Astrocyte of the spinal cord (primary cell): ENCODE results near the gene PRKCE.
A peak's percentile ranks its signal among the peaks of the same experiment; 100 is the strongest.

Experiments used
- DNase-seq: peaks from one replicate; pipeline ENCODE4 v3.0.0; 2011; ENCODE audit warnings: low read depth, low spot score
- H3K4me3 ChIP-seq: 2 replicates; pipeline ENCODE4 v1.5.1; 2011; ENCODE audit warnings: low read depth, mild to moderate bottlenecking, low read length, moderate library complexity
- in situ Hi-C: cut with HindIII; loops from 2 replicates; pipeline ENCODE4 v1.10.0; 2017; ENCODE audit warnings: low sequenced_read_pairs
- TF ChIP-seq, protein P1 (sequence below): IDR thresholded peaks from 2 replicates; pipeline ENCODE4 v1.5.1; 2012; ENCODE audit warnings: low read depth, mild to moderate bottlenecking, low read length, inconsistent platforms

PRKCE gene

DNA sequence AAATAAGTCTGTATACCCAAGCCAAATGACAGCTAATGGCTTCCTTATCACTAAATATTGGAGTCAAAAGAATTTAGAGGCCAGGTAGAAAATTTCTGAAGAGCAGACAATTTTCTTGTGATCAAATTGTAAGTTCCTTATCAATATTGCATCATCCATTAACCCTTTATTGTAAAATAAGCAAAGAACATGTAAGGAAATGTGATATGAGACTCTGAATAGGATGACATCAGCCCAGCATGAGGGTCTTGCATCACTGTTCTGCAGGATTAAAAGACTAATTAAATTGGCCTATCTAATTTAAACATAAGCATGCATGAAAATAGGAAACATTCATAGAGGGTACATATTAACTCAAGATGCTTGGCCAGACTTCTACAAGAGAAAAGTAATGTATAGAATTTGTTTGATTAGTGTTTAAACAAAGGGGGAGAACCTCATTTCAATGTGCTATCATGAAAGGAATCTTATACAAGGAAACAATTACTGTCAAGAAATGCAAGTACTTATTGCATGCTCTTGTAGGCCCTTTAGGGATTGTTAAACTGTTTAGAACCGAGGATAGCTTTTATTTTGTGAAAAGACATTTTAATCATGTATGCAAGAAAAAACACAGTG, 302.9 kb downstream of the PRKCE start:
- no peak for DNase-seq
- no peak overlapping the region for H3K4me3 ChIP-seq
- TF ChIP-seq, protein P1, sequence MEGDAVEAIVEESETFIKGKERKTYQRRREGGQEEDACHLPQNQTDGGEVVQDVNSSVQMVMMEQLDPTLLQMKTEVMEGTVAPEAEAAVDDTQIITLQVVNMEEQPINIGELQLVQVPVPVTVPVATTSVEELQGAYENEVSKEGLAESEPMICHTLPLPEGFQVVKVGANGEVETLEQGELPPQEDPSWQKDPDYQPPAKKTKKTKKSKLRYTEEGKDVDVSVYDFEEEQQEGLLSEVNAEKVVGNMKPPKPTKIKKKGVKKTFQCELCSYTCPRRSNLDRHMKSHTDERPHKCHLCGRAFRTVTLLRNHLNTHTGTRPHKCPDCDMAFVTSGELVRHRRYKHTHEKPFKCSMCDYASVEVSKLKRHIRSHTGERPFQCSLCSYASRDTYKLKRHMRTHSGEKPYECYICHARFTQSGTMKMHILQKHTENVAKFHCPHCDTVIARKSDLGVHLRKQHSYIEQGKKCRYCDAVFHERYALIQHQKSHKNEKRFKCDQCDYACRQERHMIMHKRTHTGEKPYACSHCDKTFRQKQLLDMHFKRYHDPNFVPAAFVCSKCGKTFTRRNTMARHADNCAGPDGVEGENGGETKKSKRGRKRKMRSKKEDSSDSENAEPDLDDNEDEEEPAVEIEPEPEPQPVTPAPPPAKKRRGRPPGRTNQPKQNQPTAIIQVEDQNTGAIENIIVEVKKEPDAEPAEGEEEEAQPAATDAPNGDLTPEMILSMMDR = no peak
- in situ Hi-C loops = no loop called here

DNA sequence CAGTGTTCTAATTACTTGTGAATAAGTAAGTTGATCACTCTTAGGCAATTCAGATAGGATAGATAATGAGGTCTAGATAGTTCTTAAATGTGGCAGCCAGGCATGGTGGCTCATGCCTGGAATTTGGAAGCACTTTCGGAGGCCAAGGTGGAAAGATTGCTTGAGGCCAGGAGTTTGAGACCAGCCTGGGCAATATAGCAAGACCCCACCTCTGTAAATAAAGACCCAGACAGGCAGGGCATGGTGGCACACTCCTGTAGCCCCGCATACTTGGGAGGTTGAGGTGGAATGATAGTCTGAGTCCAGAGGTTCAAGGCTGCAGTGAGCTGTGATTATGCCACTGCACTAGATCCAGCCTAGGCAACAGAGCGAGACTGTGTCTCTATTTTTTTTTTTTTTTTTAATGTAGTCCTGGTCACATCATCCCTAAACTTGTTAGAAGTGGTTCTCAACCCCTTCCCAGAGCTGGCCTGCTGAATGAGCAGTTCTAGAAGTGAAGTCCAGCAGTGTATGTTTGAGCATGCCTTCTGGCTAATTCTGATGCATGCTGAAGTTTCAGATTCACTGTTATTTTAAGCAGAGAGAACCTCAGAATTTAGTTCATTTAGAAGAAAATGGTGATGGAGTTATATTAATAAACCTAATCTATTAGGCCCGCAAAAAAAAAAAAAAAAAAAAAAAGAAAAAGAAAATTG, 306.2 kb downstream of the PRKCE start:
- no peak overlapping the region for H3K4me3 ChIP-seq
- DNase-seq = no peak
- in situ Hi-C loops = no loop called here
- TF ChIP-seq, protein P1 = no peak

DNA sequence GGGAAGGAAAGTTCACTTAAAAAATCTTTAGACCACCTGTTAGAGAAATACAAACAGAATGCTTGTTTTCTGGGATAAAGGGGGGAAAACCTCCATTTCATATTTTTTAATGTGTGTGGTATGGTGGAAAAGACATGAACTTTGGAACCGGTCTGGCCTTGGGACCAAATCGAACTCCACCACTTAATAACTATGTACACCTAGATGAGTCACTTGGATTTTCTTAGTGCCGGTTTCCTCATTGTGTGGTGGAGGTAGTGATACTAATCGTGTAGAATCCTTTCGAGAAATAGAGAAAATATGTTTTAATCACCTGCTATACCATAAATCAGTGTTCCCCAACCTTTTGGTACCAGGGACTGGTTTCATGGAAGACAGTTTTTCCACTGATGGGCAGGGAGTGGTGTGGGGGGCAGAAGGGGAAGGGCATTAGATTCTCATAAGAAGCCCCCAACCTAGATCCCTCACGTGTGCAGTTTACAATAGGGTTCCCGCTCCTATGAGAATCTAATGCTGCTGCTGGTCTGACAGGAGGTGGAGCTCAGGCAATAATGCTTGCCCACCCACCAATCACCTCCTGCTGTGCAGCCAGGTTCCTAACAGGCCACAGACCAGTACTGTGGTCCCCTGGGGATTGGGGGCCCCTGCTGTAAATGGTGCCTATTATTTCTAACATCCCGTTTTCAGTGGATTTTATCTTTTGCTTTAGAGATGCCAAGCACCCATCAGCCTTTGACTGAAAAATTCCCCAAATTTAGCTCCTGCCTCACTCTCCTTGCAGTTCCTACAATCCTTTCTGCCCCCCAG, 308.8 kb downstream of the PRKCE start:
- no peak for DNase-seq
- TF ChIP-seq, protein P1 = no peak
- H3K4me3 ChIP-seq = no peak overlapping the region
- in situ Hi-C loops = no loop called here

DNA sequence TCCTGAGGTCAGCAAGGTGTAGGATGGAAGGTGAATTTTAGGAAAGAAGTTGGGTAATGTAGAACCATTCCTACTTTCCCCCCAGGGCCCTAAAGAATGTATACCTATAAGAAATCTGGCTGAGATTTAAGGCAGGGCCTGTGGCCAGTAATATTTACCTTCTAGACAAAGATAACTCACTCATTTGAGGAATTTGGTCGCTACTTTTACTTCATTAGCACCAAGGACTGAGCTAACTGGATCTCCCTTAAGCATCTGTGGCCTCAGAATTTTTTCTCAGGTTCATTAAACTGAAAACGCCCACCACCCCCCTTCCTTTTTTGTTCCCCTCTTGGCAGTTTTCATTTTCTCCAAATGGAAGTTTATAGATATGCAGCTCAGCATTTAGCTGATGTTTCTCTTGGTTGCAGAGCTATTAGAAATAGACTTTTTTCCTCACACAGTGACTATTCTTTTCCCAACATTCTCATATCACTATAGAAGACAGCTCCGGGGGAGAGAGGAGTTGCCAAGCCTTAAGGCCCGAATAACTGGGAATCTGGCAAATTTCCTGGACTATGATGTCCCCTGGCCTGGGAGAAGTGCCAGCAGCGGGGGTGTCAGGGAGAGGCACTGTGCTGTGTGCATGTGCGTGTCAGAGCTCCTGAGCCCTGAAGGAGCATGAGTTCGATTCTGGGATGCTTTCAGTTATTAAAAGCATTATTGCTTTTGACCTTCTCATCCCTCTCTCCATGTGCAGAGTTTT, 310.9 kb downstream of the PRKCE start:
- in situ Hi-C loops = no loop called here
- TF ChIP-seq, protein P1 = no peak
- DNase-seq = peak; percentile 66
- no peak overlapping the region for H3K4me3 ChIP-seq

DNA sequence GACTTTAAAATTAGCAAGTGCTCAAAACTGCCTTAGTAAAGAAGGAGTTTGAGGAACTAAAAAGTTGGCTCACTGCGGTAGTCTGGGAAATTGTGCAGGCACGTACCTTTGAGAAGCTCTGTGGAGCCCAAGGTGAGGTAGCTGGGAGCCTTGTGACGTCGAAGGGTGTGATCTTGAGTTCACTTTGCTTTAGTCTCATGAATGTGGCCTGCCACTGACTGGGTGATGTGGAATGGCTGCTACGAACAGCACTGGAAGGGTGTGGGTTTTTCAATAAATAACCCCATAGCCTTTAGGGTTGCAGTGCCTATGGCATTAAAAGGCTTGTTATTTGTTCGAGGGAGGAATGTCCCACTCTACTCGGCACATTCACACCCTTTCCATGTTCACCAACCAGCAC, 312.3 kb downstream of the PRKCE start:
- no peak overlapping the region for H3K4me3 ChIP-seq
- DNase-seq = no peak
- in situ Hi-C loops = no loop called here
- TF ChIP-seq, protein P1 = no peak

DNA sequence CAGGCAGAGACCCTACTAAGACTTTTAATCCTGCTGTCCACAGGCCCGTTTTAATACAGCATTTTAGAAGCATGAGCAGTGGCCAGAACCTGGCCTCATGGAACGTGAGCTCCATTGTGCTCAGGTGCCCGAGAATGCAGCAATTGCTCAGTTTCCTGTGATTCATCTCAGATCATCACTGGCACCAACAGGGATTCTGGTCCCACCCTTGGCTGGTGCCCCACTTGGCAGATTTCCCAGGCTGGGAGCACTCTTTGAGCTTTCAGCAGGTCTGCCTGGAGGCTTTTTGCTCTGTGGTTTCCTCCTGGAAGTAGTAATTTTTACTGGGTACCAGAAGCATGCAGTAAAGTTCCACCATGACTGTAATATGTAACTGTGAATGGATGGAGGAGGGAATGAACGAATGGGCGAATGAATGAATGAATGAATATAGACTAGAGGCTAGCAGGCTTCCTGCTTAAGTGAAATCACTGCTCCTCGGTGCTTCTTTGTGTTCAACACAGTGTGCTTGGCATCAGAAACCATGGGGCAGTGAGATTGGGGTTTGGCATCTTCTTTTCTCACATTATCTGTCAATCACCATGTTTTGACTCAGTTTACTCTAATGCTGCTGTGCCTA, 312.9 kb downstream of the PRKCE start:
- TF ChIP-seq, protein P1 = no peak
- peak; percentile 93 for DNase-seq
- H3K4me3 ChIP-seq = no peak overlapping the region
- in situ Hi-C loops = no loop called here
